DND-41 (cell line): Measurements from ENCODE around the gene LMF1.

Experiments
- ATAC-seq: fragments of 200-7000 bp; cut with Tn5 transposase; 3 replicates; pipeline ENCODE4 v1.9.1; 2021; ENCODE audit warnings: low read depth; ENCODE audit not compliant: insufficient read depth
- DNase-seq: peaks from one replicate; pipeline ENCODE4 v3.0.0-alpha.2; 2020
- H2AFZ ChIP-seq: 2 replicates; pipeline ENCODE4 v1.6.0; 2012; ENCODE audit warnings: low read depth, low read length
- H3K27ac ChIP-seq: 2 replicates; pipeline ENCODE4 v1.5.1; 2012; ENCODE audit warnings: low read length, inconsistent platforms
- H3K27me3 ChIP-seq: fragments of 200-600 bp; sonication (generic); 2 replicates; pipeline ENCODE4 v1.6.0; 2012; ENCODE audit warnings: low read length, mild to moderate bottlenecking, inconsistent platforms; ENCODE audit not compliant: insufficient read depth, poor library complexity
- H3K36me3 ChIP-seq: 2 replicates; pipeline ENCODE4 v1.5.1; 2012; ENCODE audit warnings: low read length, inconsistent platforms; ENCODE audit not compliant: insufficient read depth
- H3K4me1 ChIP-seq: 2 replicates; pipeline ENCODE4 v1.5.1; 2012; ENCODE audit warnings: mild to moderate bottlenecking, low read length; ENCODE audit not compliant: insufficient read depth
- H3K4me2 ChIP-seq: 2 replicates; pipeline ENCODE4 v1.6.0; 2012; ENCODE audit warnings: mild to moderate bottlenecking, moderate library complexity, low read length, inconsistent platforms; ENCODE audit not compliant: insufficient read depth
- H3K4me3 ChIP-seq, 2 experiments: fragments of 200-600 bp in 1 of 2; shearing (Covaris generic) in 1 of 2; 2 replicates each; pipeline ENCODE4 v1.5.1; 2012 to 2016; ENCODE audit warnings: inconsistent platforms in 2 of 2, low read length in 2 of 2, mild to moderate bottlenecking in 2 of 2, low read depth in 1 of 2, moderate library complexity in 1 of 2
- H3K79me2 ChIP-seq: 2 replicates; pipeline ENCODE4 v1.6.0; 2012; ENCODE audit warnings: low read length, inconsistent platforms; ENCODE audit not compliant: insufficient read depth
- H3K9ac ChIP-seq: 2 replicates; pipeline ENCODE4 v1.6.0; 2012; ENCODE audit warnings: low read depth, mild to moderate bottlenecking, inconsistent platforms, low read length, moderate library complexity
- H3K9me3 ChIP-seq: 2 replicates; pipeline ENCODE4 v1.5.1; 2012; ENCODE audit warnings: low read length, moderate library complexity, mild to moderate bottlenecking, inconsistent platforms; ENCODE audit not compliant: insufficient read depth, severe bottlenecking
- H4K20me1 ChIP-seq: 2 replicates; pipeline ENCODE4 v1.6.0; 2012; ENCODE audit warnings: low read length; ENCODE audit not compliant: insufficient read depth
- EZH2 ChIP-seq: IDR thresholded peaks from 3 replicates; pipeline ENCODE4 v1.6.1; 2012; ENCODE audit warnings: borderline replicate concordance, low read depth, mild to moderate bottlenecking, moderate library complexity, low read length, inconsistent platforms; ENCODE audit not compliant: severe bottlenecking
- TF ChIP-seq, protein P1 (sequence below): IDR thresholded peaks from 2 replicates; pipeline ENCODE4 v1.5.1; 2012; ENCODE audit warnings: borderline replicate concordance, low read length, moderate library complexity, mild to moderate bottlenecking; ENCODE audit not compliant: poor library complexity, severe bottlenecking; ENCODE audit errors: extremely low read depth

Gene LMF1

DNA sequence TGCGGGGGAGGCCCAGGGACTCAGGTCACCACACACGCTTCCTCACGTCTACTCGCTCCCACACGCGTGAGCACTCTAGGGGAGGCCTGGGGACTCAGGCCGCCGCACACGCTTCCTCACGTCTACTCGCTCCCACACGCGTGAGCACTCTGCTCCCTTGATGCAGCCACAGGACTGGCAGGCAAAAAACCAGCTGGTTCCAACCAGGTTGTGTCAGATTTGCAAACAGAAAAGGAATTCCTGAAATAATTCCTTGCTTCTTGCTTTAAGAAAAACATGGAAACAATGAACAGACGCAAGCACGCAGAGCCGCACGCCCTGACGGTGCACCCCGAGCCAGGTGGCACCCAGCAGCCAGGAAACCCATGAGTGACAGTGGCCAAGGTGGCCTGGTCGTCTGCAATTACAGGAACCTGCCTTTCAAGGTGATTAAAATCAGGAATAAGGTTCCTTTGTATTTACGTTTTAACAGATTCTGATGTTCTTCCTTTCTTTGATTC is 37.9 kb downstream of the LMF1 start:
- DNase-seq (no peak), ATAC-seq (no peak)
- Histone ChIP-seq H3K27me3 (no peaks in the 10 kb centered on the region), H3K36me3 (peaks cover 23% of the 10 kb centered on the region), H3K79me2 (no peaks in the 10 kb centered on the region), H3K9ac (no peak overlapping the region), H4K20me1 (peaks cover 4% of the 10 kb centered on the region; the same call in 1 of the 2 replicates), H3K4me3 (no peak overlapping the region), H3K4me1 (no peaks in the 10 kb centered on the region), H3K4me2 (no peak overlapping the region), H2AFZ (no peak overlapping the region), H3K9me3 (no peaks in the 10 kb centered on the region), H3K27ac (no peak overlapping the region)
- TF ChIP-seq, protein P1, sequence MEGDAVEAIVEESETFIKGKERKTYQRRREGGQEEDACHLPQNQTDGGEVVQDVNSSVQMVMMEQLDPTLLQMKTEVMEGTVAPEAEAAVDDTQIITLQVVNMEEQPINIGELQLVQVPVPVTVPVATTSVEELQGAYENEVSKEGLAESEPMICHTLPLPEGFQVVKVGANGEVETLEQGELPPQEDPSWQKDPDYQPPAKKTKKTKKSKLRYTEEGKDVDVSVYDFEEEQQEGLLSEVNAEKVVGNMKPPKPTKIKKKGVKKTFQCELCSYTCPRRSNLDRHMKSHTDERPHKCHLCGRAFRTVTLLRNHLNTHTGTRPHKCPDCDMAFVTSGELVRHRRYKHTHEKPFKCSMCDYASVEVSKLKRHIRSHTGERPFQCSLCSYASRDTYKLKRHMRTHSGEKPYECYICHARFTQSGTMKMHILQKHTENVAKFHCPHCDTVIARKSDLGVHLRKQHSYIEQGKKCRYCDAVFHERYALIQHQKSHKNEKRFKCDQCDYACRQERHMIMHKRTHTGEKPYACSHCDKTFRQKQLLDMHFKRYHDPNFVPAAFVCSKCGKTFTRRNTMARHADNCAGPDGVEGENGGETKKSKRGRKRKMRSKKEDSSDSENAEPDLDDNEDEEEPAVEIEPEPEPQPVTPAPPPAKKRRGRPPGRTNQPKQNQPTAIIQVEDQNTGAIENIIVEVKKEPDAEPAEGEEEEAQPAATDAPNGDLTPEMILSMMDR = no peak
- TF ChIP-seq EZH2 = no peak

DNA sequence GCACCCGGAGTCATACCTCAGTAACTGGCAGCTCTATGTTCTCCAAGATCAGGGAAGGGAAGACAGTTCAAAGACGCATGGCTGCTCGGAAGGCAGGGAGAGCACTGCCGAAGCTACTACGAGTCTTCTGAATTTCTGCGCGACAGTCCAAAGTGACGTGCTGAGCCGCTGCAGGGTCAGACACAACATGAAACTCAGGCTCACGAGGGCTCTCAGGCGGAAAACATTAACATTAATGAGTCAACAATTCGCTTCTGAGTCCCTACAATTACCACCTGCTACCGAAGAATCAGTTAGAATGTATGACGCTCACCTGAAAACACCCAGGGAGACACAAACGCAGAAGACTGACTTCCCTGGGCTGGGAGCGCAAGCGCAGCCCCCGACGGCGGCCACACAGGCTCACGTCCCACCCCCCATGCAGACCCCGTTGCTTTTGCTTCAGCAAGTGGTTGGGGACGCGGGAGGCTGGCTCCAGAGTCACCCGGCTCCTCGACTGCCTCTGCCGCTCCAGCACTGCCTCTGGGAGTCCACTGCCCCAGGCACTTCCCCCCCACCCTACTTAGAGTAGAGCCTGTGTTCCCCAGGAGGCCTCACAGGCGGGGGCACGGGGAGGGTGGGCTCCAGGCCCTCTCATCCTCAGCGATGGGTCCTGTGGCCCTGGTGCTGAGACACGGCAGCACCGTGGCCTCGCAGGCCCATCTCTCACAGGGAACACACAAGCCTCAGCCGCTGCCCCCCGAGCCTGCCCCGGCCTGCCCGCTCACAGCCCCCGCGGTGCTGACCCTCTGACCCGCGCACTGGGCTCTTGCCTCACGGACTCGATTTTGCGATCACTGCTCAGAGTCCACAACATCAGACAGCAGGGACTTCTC is 38.9 kb downstream of the LMF1 start:
- Histone ChIP-seq H3K9me3 (no peaks in the 10 kb centered on the region), H3K36me3 (peaks cover 22% of the 10 kb centered on the region), H3K4me1 (no peaks in the 10 kb centered on the region), H3K27ac (no peak overlapping the region), H3K4me3 (no peak overlapping the region), H4K20me1 (peaks cover 4% of the 10 kb centered on the region; the same call in 1 of the 2 replicates), H3K4me2 (no peak overlapping the region), H2AFZ (no peak overlapping the region), H3K9ac (no peak overlapping the region), H3K79me2 (no peaks in the 10 kb centered on the region), H3K27me3 (no peaks in the 10 kb centered on the region)
- TF ChIP-seq, protein P1 = no peak
- TF ChIP-seq EZH2 = no peak
- DNase-seq (no peak), ATAC-seq (no peak)

DNA sequence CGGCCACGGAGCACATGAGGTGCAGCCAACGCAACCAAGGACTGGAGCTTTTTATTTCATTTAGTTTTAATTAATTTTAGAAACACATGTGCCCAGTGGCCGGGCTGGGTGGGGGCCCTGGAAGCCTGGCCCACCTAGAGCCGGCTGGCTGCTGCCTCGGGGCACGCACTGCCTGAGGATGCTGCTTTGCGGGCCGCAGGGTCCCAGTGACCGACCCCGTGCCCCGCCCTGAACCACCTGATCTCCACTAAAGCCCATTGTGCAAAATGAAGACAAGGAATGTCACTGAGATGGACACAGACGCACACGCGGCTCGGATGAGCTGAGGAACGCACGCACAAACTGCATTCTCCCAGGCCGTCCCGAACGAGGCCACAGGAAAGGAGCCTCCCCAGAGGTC is 39.6 kb downstream of the LMF1 start:
- Histone ChIP-seq H3K4me3 (no peak overlapping the region), H3K79me2 (no peaks in the 10 kb centered on the region), H3K27me3 (no peaks in the 10 kb centered on the region), H3K36me3 (peaks cover 24% of the 10 kb centered on the region), H3K9me3 (no peaks in the 10 kb centered on the region), H3K4me2 (no peak overlapping the region), H3K9ac (no peak overlapping the region), H4K20me1 (peaks cover 4% of the 10 kb centered on the region), H2AFZ (no peak overlapping the region), H3K27ac (no peak overlapping the region), H3K4me1 (no peaks in the 10 kb centered on the region)
- ATAC-seq (no peak), DNase-seq (no peak)
- TF ChIP-seq EZH2 = no peak
- TF ChIP-seq, protein P1 = no peak

DNA sequence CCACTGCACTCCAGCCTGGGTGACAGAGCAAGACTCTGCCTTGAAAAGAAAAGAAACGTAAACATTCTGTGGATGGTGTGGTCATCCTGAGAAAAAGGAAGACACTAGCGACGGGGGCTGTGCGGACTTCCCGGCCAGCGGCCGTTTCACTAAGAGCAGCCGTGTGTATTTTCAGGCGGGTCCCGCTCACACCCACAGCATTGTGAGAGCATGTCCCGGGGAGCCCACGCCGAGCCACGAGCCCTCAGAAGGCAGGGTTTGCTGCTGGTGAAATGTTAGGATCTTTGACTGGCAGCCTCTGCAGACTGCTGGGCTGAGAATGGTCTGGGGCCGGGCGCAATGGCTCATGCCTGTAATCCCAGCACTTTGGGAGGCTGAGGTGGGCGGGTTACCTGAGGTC is 40.3 kb downstream of the LMF1 start:
- peaks cover 29% of the 10 kb centered on the region for H3K36me3 ChIP-seq
- no peaks in the 10 kb centered on the region for H3K27me3 ChIP-seq
- TF ChIP-seq EZH2 = no peak
- TF ChIP-seq, protein P1 = no peak
- no peak for DNase-seq
- no peaks in the 10 kb centered on the region for H3K79me2 ChIP-seq
- no peaks in the 10 kb centered on the region for H3K9me3 ChIP-seq
- H3K27ac ChIP-seq = no peak overlapping the region
- no peaks in the 10 kb centered on the region for H3K4me1 ChIP-seq
- no peak for ATAC-seq
- no peak overlapping the region for H3K4me2 ChIP-seq
- no peak overlapping the region for H3K4me3 ChIP-seq
- H2AFZ ChIP-seq = no peak overlapping the region
- H4K20me1 ChIP-seq = peaks cover 4% of the 10 kb centered on the region
- H3K9ac ChIP-seq = no peak overlapping the region
